HG03565 (cell line): ENCODE measurements around the gene SLC25A26.
"Not testable (repeated sequence)": the region's sequence is repeated elsewhere in the genome, so short reads cannot be mapped to it uniquely, and the experiment has no call there.

Experiments used
- ATAC-seq: cut with Tn5 transposase; IDR thresholded peaks from one replicate; pipeline ENCODE4 v1.9.1; 2021; ENCODE audit warnings: mild to moderate bottlenecking, moderate library complexity; ENCODE audit not compliant: unreplicated experiment

SLC25A26 gene

GRCh38 chr3:66267031-66267430, 46.2 kb downstream of the SLC25A26 start:
- ATAC-seq, result no peak

GRCh38 chr3:66267906-66268305, 47.1 kb downstream of the SLC25A26 start:
- no peak for ATAC-seq

GRCh38 chr3:66268864-66269263, 48.1 kb downstream of the SLC25A26 start:
- no peak for ATAC-seq

DNA sequence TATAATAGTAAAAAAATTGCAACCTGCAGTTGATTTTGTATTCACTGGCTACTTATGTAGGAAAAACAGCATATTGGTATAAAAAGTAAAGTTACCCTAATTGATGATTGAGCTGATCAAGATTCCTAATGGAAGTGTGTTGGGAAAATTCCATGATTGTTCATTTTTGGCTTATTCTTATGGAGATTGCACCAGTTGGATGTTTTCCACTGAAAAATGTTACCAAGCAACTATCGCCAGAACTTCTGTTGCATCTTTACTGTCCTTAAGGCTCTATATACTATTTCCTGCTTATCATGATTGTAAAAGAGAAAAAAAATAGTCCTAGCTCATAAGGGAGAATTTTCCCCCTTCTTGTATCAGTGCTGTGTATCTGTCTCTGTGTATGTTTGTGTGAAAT, 48.6 kb downstream of the SLC25A26 start:
- ATAC-seq, result no peak

DNA sequence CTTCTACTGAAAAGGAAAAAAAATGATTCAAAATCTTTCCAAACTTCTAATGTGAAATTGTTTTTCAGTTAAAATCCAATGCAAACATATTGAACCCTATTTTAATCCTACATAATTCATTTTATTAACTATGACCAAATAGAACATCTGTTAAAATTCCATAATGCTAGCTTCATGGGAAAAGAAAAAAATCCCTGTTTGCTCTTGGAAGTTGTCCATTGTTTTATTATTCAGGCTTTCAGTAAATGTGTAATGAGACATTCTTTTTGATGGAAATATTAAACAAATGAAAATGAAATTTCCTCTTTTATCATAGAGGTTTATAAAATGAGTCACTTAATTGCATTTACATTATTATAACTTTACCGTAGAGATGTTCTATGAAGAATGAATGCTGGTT, 49.5 kb downstream of the SLC25A26 start:
- ATAC-seq, result no peak

DNA sequence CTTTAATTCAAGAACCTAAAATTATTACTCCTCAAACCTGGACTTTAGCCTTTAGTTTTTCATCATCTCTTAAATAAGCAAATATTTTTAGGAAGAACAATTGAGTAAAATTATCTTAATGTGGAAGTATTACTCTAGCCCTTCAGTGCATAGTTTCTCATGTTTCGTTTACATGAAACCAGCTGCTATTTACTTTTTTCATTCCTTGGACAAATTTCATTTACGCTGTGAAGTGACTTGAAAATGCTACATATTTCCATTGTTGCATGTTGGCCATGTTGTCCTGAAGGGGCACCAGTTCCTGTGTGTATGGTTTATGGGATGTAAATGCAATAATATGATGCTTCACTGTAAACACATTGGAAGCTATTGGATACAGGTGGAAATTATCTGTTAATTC, 49.9 kb downstream of the SLC25A26 start:
- ATAC-seq, result no peak

- ATAC-seq, result no peak
These were observed 50.4 kb downstream of the SLC25A26 start for GRCh38 chr3:66271231-66271630.

GRCh38 chr3:66272016-66272415, 51.2 kb downstream of the SLC25A26 start:
- no peak for ATAC-seq

- not testable (repeated sequence) for ATAC-seq
These were observed 54.0 kb downstream of the SLC25A26 start for GRCh38 chr3:66274837-66275236.

GRCh38 chr3:66276705-66277274, 56.0 kb downstream of the SLC25A26 start:
- no peak for ATAC-seq

- no peak for ATAC-seq
These were observed 58.4 kb downstream of the SLC25A26 start for GRCh38 chr3:66279168-66279567.

GRCh38 chr3:66280304-66280703, 59.5 kb downstream of the SLC25A26 start:
- no peak for ATAC-seq

GRCh38 chr3:66291922-66292321, 71.1 kb downstream of the SLC25A26 start:
- not testable (repeated sequence) for ATAC-seq

GRCh38 chr3:66297260-66297873, 76.6 kb downstream of the SLC25A26 start:
- ATAC-seq, result no peak

DNA sequence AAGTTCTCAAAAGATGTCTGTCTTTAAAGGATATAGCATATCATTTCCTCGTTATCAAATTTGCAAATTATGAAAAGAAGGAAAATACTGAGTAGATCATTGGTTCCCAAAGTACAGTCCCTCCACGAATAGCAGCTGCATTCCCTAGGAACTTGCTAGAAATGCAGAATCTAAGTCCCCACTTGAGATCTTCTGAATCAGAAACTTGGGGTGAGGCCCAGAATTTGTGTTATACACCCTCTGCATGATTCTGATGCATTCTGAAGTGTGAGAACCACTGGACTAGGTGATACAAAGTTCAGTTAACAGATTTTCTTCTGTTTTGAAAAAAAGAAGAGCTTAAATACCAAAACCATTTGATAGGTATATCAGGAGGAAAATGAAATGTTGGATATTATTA, 77.1 kb downstream of the SLC25A26 start:
- ATAC-seq, result no peak

GRCh38 chr3:66298591-66298990, 77.8 kb downstream of the SLC25A26 start:
- no peak for ATAC-seq

- ATAC-seq, result not testable (repeated sequence)
These were observed 78.3 kb downstream of the SLC25A26 start for GRCh38 chr3:66299085-66299484.

DNA sequence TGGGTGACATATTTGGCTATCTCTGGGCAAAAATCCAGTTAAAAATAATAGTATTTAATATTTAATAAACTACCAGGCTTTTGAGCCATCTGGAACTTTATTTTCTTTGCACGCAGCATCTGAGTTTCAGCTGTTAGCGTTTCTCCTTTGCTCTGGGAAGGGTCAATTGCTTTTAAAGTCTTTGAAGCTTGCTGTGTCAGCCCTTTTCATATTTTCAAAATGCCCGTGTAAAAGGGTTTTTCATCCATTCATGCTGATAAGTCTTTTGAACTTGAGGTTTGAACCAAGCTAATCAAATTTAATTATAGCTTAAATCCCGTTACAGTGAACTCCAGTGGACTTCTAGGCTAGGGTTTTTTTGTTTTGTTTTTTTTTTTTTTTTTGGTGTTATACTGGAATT, 79.1 kb downstream of the SLC25A26 start:
- no peak for ATAC-seq

DNA sequence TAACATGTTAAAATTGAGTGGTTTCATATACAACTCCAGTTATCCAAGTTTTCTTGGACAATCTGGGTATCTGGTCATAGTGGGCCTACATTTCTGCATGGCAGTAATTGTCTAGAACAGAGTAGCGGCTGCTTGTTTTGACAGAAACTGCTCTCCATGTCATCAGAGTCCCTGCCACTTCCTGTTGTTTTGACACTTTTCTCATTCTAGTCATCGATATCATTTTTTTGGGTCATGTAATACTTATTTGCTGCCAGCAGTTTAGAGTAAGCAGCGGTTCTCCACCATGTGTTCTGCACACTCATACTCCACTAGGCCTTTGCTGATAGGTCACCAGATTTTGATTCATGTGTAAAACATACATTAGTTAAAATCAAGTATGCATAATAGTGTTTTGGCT, 81.5 kb downstream of the SLC25A26 start:
- no peak for ATAC-seq

DNA sequence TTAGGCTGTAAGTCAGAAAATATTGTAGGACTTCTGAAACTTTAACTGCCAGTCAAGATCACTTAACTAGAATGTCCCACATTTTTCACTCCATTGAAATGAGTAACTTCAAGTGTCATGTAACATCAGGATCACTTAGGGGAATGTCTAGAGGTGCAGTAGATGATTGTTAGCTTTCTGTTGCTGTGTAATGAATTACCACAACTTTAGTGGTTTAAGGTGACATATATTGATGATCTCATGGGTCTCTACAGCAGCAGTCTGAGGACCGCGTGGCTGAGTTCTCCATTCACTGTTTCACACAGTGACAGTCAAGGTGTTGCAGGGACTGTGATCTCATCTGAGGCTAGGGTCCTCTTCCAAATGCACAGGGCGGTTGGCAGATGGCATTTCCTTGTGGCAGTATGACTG, 82.7 kb downstream of the SLC25A26 start:
- ATAC-seq, result peak; percentile 44

GRCh38 chr3:66304293-66304692, 83.5 kb downstream of the SLC25A26 start:
- no peak for ATAC-seq

- ATAC-seq, result not testable (repeated sequence)
These were observed 85.3 kb downstream of the SLC25A26 start for GRCh38 chr3:66306086-66306485.

DNA sequence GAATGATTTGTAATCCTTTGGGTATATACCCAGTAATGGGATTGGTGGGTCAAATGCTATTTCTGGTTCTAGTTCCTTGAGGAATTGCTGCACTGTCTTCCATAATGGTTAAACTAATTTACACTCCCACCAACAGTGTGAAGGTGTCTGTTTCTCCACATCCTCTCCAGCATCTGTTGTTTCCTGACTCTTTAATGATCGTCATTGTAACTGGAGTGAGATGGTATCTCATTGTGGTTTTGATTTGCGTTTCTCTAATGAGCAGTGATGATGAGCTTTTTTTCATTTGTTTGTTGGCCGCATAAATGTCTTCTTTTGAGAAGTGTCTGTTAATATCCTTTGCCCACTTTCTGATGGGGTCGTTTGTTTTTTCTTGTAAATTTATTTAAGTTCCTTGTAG, 86.2 kb downstream of the SLC25A26 start:
- ATAC-seq, result not testable (repeated sequence)
